DMS53 (cell line): Measurements from ENCODE around the gene ESAM.
"Not testable (repeated sequence)": the region's sequence is repeated elsewhere in the genome, so short reads cannot be mapped to it uniquely, and the experiment has no call there.

Experiments
- DNase-seq: peaks from one replicate; lab custom pipeline; 2025; lab: John Stamatoyannopoulos, UW

Gene ESAM

GRCh38 chr11:124770959-124771358 is 8.9 kb upstream of the ESAM start:
- not testable (repeated sequence) for DNase-seq

GRCh38 chr11:124769806-124770774 is 8.0 kb upstream of the ESAM start:
- DNase-seq = peak; percentile 10

- DNase-seq = no peak
Measured at GRCh38 chr11:124768914-124769313, 6.8 kb upstream of the ESAM start.

- no peak for DNase-seq
Measured at GRCh38 chr11:124766156-124766555, 4.1 kb upstream of the ESAM start.

- DNase-seq = peak; percentile 93
Measured at GRCh38 chr11:124763156-124763947, 1.3 kb upstream of the ESAM start.

GRCh38 chr11:124762624-124763155 is 600 bp upstream of the ESAM start:
- DNase-seq = peak; percentile 74

- DNase-seq = no peak
Measured at GRCh38 chr11:124761301-124762104, 587 bp downstream of the ESAM start.

- no peak for DNase-seq
Measured at GRCh38 chr11:124760806-124761205, 1.3 kb downstream of the ESAM start.

- no peak for DNase-seq
Measured at GRCh38 chr11:124760205-124760652, 1.9 kb downstream of the ESAM start.

GRCh38 chr11:124759266-124760204 is 2.6 kb downstream of the ESAM start:
- DNase-seq = peak; percentile 61

- peak; percentile 97 for DNase-seq
Measured at GRCh38 chr11:124758355-124759265, 3.5 kb downstream of the ESAM start.

- no peak for DNase-seq
Measured at GRCh38 chr11:124757320-124757719, 4.8 kb downstream of the ESAM start.

- no peak for DNase-seq
Measured at GRCh38 chr11:124756753-124757227, 5.3 kb downstream of the ESAM start.

GRCh38 chr11:124756033-124756752 is 5.9 kb downstream of the ESAM start:
- no peak for DNase-seq

- DNase-seq = no peak
Measured at GRCh38 chr11:124754710-124755109, 7.4 kb downstream of the ESAM start.

- no peak for DNase-seq
Measured at GRCh38 chr11:124754309-124754708, 7.8 kb downstream of the ESAM start.

- DNase-seq = no peak
Measured at GRCh38 chr11:124753624-124754023, 8.5 kb downstream of the ESAM start.

- peak; percentile 22 for DNase-seq
Measured at GRCh38 chr11:124753205-124753604, 8.9 kb downstream of the ESAM start.
